ENCODE measurements around the gene ESYT1. TPM values are rescaled to one million over a fixed set of nuclear protein-coding genes. Genes with fewer than 3 reads are reported as not detected.
A peak's percentile ranks its signal among the peaks of the same experiment; 100 is the strongest.

ESYT1 gene
- polyA plus RNA-seq, 5 donors: 74.3 to 90.6 (median 81.1) TPM

DNA sequence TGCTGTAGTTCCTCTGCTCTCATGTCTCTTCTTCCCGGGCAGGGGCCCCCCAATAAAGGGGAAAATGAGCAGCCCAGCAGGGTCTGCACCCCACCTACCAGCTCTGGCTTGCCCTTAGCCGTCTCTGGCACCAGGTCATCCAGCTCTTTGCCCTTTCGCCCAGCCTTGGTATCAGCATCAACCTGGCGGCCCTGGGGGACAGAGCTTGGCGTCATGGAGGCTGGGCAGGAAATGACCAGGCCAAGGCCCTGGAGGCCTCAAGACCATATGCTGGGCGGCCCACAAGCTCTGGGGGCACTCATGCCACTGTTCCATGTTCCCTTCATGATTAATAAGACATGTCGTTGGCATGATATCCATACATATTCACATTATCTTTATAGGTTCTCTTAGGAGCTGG is 44.8 kb downstream of the ESYT1 start:
- DNase-seq: no peak

- no peak for DNase-seq
These were observed 50.3 kb downstream of the ESYT1 start for GRCh38 chr12:56178347-56178746.

- no peak for DNase-seq
These were observed 58.9 kb downstream of the ESYT1 start for GRCh38 chr12:56186957-56187356.

- DNase-seq: no peak
These were observed 60.2 kb downstream of the ESYT1 start for GRCh38 chr12:56188131-56188777.

DNA sequence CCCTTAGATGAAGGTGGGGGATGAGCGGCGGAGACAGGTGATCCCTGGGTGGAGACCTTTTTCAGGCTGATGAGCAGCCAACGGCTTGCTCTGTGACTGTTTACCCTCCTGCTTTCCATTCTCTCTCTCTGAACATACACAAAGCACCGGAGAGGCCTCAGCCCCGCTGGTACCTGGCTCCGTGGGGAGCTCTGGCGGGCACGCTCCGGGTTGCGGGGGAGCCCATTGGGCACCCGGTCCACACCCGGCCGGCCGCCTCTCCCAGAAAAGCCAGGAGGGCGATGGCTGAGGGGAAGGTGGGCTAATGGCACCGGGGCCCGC is 60.7 kb downstream of the ESYT1 start:
- no peak for DNase-seq

DNA sequence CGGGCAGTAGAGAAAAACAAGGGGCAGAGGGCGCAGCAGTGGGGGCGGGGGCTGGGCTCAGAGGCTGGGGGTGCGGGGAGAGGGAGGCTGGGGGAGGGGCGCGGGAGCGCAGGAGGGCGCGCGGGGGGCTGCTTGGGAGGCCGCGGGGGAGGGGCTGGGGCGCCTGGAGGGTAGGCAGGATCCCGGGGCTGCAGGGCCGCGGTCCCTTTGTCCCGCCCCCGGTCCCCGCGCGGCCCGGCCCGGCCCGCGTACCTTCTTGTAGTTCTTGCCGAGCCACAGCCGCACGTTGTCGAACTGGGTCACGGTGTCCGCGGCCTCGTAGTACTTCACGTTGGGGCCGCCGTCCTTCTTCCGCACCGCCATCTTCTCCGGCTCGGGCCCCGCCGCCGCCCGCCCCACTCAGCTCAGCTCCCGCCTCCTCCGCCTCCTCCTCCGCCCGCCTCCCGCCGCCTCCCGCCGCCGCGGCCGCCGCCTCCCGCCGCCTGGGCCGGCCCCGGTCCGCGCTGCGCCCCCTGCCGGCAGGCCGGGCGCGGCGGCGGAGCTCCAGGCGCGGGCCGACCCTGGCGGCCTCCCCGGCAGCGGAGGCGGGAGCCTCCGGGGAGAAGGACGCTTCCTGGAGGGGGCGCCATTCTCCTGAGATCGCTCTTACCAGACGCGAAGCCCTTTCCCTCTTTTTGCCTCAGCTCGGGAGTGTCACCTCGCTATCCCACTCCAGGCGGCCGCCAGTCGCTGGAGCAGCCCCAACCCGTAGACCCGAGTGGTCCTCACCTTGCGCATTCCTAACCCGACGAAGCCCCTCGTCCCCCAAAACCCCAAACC is 61.2 kb downstream of the ESYT1 start, which contains the start of gene SMARCC2:
SMARCC2 (minus strand) TSS at position 385 of the 819 bp plus-strand sequence; CDS start at position 363, 22 bp downstream.
- DNase-seq: peak; percentile 80 to 83

- DNase-seq: peak; percentile 90 to 94
These were observed 62.0 kb downstream of the ESYT1 start for GRCh38 chr12:56189918-56190694.

- DNase-seq: no peak
These were observed 62.7 kb downstream of the ESYT1 start for GRCh38 chr12:56190695-56191155.

GRCh38 chr12:56192582-56192981 is 64.5 kb downstream of the ESYT1 start:
- no peak for DNase-seq

DNA sequence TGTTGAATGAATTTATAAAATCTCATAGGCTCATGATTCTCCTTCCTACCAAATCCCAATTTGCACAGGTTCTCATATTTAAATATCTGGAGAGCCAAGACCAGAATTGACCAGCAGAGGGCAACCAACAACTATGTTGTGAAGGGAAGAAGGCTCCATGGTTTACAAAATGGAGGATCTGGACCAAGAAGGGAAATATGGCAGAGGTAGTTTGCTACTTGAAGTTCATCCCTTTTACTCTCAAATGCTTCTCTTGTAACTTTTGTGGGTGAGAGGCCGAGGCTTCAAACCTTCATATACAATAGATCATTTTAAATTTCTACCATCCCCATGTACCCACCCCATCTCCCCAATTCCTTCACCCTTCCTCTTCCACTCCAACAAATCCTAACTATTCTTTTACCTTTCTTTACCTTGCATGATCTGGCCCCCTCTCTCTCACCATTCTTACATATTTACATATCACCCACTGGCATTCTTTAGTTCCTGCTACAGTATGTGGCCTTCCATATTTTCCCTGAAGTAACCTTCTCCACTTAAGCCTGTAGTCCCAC is 65.0 kb downstream of the ESYT1 start:
- DNase-seq: peak; percentile 38 to 65

Other genes with a start within 250 kb of the ESYT1 start
- 10 to 100 TPM; 30.1 to 39.5 (median 32.3) TPM for gene PYM1, start 200.4 kb upstream of the ESYT1 start, polyA plus RNA-seq (ENCODE audit: insufficient read depth in 1 of 5, insufficient read length in 5 of 5, low replicate concordance in 1 of 5)
- 10 to 100 TPM; 27.7 to 44.8 (median 39.6) TPM for gene DGKA, start 197.1 kb upstream of the ESYT1 start, polyA plus RNA-seq (ENCODE audit: insufficient read depth in 1 of 5, insufficient read length in 5 of 5, low replicate concordance in 1 of 5)
- gene PMEL, start 162.2 kb upstream of the ESYT1 start, polyA plus RNA-seq (ENCODE audit: insufficient read depth in 1 of 5, insufficient read length in 5 of 5, low replicate concordance in 1 of 5): 1 to 10 TPM; 2.0 to 2.7 (median 2.4) TPM
- 10 to 100 TPM; 73.1 to 86.5 (median 78.1) TPM for gene CDK2, start 161.4 kb upstream of the ESYT1 start, polyA plus RNA-seq (ENCODE audit: insufficient read depth in 1 of 5, insufficient read length in 5 of 5, low replicate concordance in 1 of 5)
- gene RAB5B, start 154.2 kb upstream of the ESYT1 start, polyA plus RNA-seq (ENCODE audit: insufficient read depth in 1 of 5, insufficient read length in 5 of 5, low replicate concordance in 1 of 5): 100 to 1,000 TPM; 131 to 157 (median 146) TPM
- 10 to 100 TPM; 36.7 to 43.4 (median 42.8) TPM for gene SUOX, start 131.0 kb upstream of the ESYT1 start, polyA plus RNA-seq (ENCODE audit: insufficient read depth in 1 of 5, insufficient read length in 5 of 5, low replicate concordance in 1 of 5)
- gene IKZF4, start 107.2 kb upstream of the ESYT1 start, polyA plus RNA-seq (ENCODE audit: insufficient read depth in 1 of 5, insufficient read length in 5 of 5, low replicate concordance in 1 of 5): 10 to 100 TPM; 19.7 to 26.1 (median 23.1) TPM
- 100 to 1,000 TPM; 102 to 691 (median 130) TPM for gene RPS26, start 86.3 kb upstream of the ESYT1 start, polyA plus RNA-seq (ENCODE audit: insufficient read depth in 1 of 5, insufficient read length in 5 of 5, low replicate concordance in 1 of 5)
- 10 to 100 TPM; 71.3 to 97.1 (median 80.0) TPM for gene ERBB3, start 48.1 kb upstream of the ESYT1 start, polyA plus RNA-seq (ENCODE audit: insufficient read depth in 1 of 5, insufficient read length in 5 of 5, low replicate concordance in 1 of 5)
- gene PA2G4, start 23.7 kb upstream of the ESYT1 start, polyA plus RNA-seq (ENCODE audit: insufficient read depth in 1 of 5, insufficient read length in 5 of 5, low replicate concordance in 1 of 5): 100 to 1,000 TPM; 118 to 168 (median 134) TPM
- gene RPL41, start 11.6 kb upstream of the ESYT1 start, polyA plus RNA-seq (ENCODE audit: insufficient read depth in 1 of 5, insufficient read length in 5 of 5, low replicate concordance in 1 of 5): 1,000 to 10,000 TPM; 6,129 to 8,482 (median 6,371) TPM
- gene ZC3H10, start 10.0 kb upstream of the ESYT1 start, polyA plus RNA-seq (ENCODE audit: insufficient read depth in 1 of 5, insufficient read length in 5 of 5, low replicate concordance in 1 of 5): 1 to 10 TPM; 5.1 to 6.8 (median 6.2) TPM
- gene MYL6B, start 24.3 kb downstream of the ESYT1 start, polyA plus RNA-seq (ENCODE audit: insufficient read depth in 1 of 5, insufficient read length in 5 of 5, low replicate concordance in 1 of 5): 100 to 1,000 TPM; 162 to 215 (median 172) TPM
- 1,000 to 10,000 TPM; 1,819 to 2,542 (median 2,207) TPM for gene MYL6, start 30.1 kb downstream of the ESYT1 start, polyA plus RNA-seq (ENCODE audit: insufficient read depth in 1 of 5, insufficient read length in 5 of 5, low replicate concordance in 1 of 5)
- gene SMARCC2, start 61.2 kb downstream of the ESYT1 start, polyA plus RNA-seq (ENCODE audit: insufficient read depth in 1 of 5, insufficient read length in 5 of 5, low replicate concordance in 1 of 5): 100 to 1,000 TPM in 4 of 5 donors, 10 to 100 TPM in 1; 90.6 to 124 (median 119) TPM
- gene RNF41, start 93.7 kb downstream of the ESYT1 start, polyA plus RNA-seq (ENCODE audit: insufficient read depth in 1 of 5, insufficient read length in 5 of 5, low replicate concordance in 1 of 5): 10 to 100 TPM; 37.6 to 44.8 (median 38.4) TPM
- gene NABP2, start 96.1 kb downstream of the ESYT1 start, polyA plus RNA-seq (ENCODE audit: insufficient read depth in 1 of 5, insufficient read length in 5 of 5, low replicate concordance in 1 of 5): 10 to 100 TPM; 24.6 to 31.3 (median 25.6) TPM
- gene SLC39A5, start 101.8 kb downstream of the ESYT1 start, polyA plus RNA-seq (ENCODE audit: insufficient read depth in 1 of 5, insufficient read length in 5 of 5, low replicate concordance in 1 of 5): 1 to 10 TPM; 2.6 to 5.6 (median 4.8) TPM
- gene ANKRD52, start 130.1 kb downstream of the ESYT1 start, polyA plus RNA-seq (ENCODE audit: insufficient read depth in 1 of 5, insufficient read length in 5 of 5, low replicate concordance in 1 of 5): 10 to 100 TPM; 21.9 to 32.1 (median 30.9) TPM
- 10 to 100 TPM; 15.3 to 17.9 (median 15.8) TPM for gene COQ10A, start 138.7 kb downstream of the ESYT1 start, polyA plus RNA-seq (ENCODE audit: insufficient read depth in 1 of 5, insufficient read length in 5 of 5, low replicate concordance in 1 of 5)
- gene CS, start 172.1 kb downstream of the ESYT1 start, polyA plus RNA-seq (ENCODE audit: insufficient read depth in 1 of 5, insufficient read length in 5 of 5, low replicate concordance in 1 of 5): 100 to 1,000 TPM; 148 to 181 (median 158) TPM
- gene CNPY2, start 187.7 kb downstream of the ESYT1 start, polyA plus RNA-seq (ENCODE audit: insufficient read depth in 1 of 5, insufficient read length in 5 of 5, low replicate concordance in 1 of 5): 100 to 1,000 TPM; 128 to 155 (median 136) TPM
- gene PAN2, start 205.7 kb downstream of the ESYT1 start, polyA plus RNA-seq (ENCODE audit: insufficient read depth in 1 of 5, insufficient read length in 5 of 5, low replicate concordance in 1 of 5): 10 to 100 TPM; 64.8 to 96.1 (median 78.4) TPM
- 1 to 10 TPM in 1 of 5 donors, under 1 TPM in 4; 0.64 to 1.1 (median 0.81) TPM for gene IL23A, start 210.6 kb downstream of the ESYT1 start, polyA plus RNA-seq (ENCODE audit: insufficient read depth in 1 of 5, insufficient read length in 5 of 5, low replicate concordance in 1 of 5)
- gene STAT2, start 231.8 kb downstream of the ESYT1 start, polyA plus RNA-seq (ENCODE audit: insufficient read depth in 1 of 5, insufficient read length in 5 of 5, low replicate concordance in 1 of 5): 100 to 1,000 TPM; 120 to 174 (median 144) TPM
- gene APOF, start 234.6 kb downstream of the ESYT1 start, polyA plus RNA-seq (ENCODE audit: insufficient read depth in 1 of 5, insufficient read length in 5 of 5, low replicate concordance in 1 of 5): under 1 TPM in 2 of 5 donors, not detected in 3; 0.10 to 0.15 TPM